ENCODE data around the gene HIVEP1. TPM values are rescaled to one million over a fixed set of nuclear protein-coding genes. Genes with fewer than 3 reads are reported as not detected.
A peak's percentile ranks its signal among the peaks of the same experiment; 100 is the strongest.

Gene HIVEP1
- total RNA-seq, 5 donors from 2014 or later (not counting 1 experiment from before 2014, with no cell fraction given): 20.0 to 73.1 (median 29.5) TPM

- H3K27me3 ChIP-seq (replicated peaks in 1 of 2; ENCODE audit: control insufficient read depth in 2 of 2, extremely low read depth in 1 of 2, insufficient read depth in 2 of 2, low read length in 1 of 2): no peaks in the 10 kb centered on the region
- no peak for ATAC-seq (replicated peaks in 1 of 4)
- ChIA-PET POLR2A (no interaction called here), CTCF (no interaction called here)
- Mint-ChIP-seq H3K4me3 (no peak overlapping the region), H3K27ac (no peak overlapping the region), H3K36me3 (no peaks in the 10 kb centered on the region), H3K27me3 (no peaks in the 10 kb centered on the region), H3K9me3 (peaks cover 0 to 5% (median 0%) of the 10 kb centered on the region in 3 donors), H3K4me1 (peaks cover 3 to 6% (median 6%) of the 10 kb centered on the region in 3 donors)
- H3K4me1 ChIP-seq (ENCODE audit: control insufficient read depth in 1 of 2, extremely low read depth in 1 of 2, insufficient read depth in 2 of 2, low read length in 2 of 2): peaks cover 0 to 2% of the 10 kb centered on the region in 2 experiments
- no peak overlapping the region for H3K27ac ChIP-seq (ENCODE audit: low read length)
- no peaks in the 10 kb centered on the region for H3K36me3 ChIP-seq (ENCODE audit: control insufficient read depth in 2 of 2, extremely low read depth in 1 of 2, insufficient read depth in 1 of 2, low read length in 1 of 2)
- H3K9me3 ChIP-seq: no peaks in the 10 kb centered on the region
- WGBS (ENCODE audit: insufficient coverage): no CpG with 5 or more reads among the region's 3 CpGs
- DNase-seq: no peak
- no peak overlapping the region for H3K4me3 ChIP-seq (ENCODE audit: control insufficient read depth in 1 of 2, extremely low read depth in 1 of 2, low read length in 1 of 2)
Observed at GRCh38 chr6:12178521-12178920, 166.4 kb downstream of the HIVEP1 start.

GRCh38 chr6:12181481-12181880, 169.4 kb downstream of the HIVEP1 start:
- WGBS (ENCODE audit: insufficient coverage): no CpG with 5 or more reads among the region's 4 CpGs
- H3K27me3 ChIP-seq (replicated peaks in 1 of 2; ENCODE audit: control insufficient read depth in 2 of 2, extremely low read depth in 1 of 2, insufficient read depth in 2 of 2, low read length in 1 of 2): no peaks in the 10 kb centered on the region
- no peaks in the 10 kb centered on the region for H3K36me3 ChIP-seq (ENCODE audit: control insufficient read depth in 2 of 2, extremely low read depth in 1 of 2, insufficient read depth in 1 of 2, low read length in 1 of 2)
- no peaks in the 10 kb centered on the region for H3K27me3 Mint-ChIP-seq
- H3K9me3 ChIP-seq: no peaks in the 10 kb centered on the region
- H3K27ac Mint-ChIP-seq: no peak overlapping the region
- H3K4me1 Mint-ChIP-seq: peaks cover 5 to 11% (median 6%) of the 10 kb centered on the region in 3 donors
- DNase-seq: no peak
- POLR2A ChIA-PET: no interaction called here
- H3K9me3 Mint-ChIP-seq: peaks cover 0 to 5% (median 0%) of the 10 kb centered on the region in 3 donors
- H3K36me3 Mint-ChIP-seq: no peaks in the 10 kb centered on the region
- H3K4me1 ChIP-seq (ENCODE audit: control insufficient read depth in 1 of 2, extremely low read depth in 1 of 2, insufficient read depth in 2 of 2, low read length in 2 of 2): peaks cover 0 to 2% of the 10 kb centered on the region in 2 experiments
- H3K27ac ChIP-seq (ENCODE audit: low read length): no peak overlapping the region
- no peak overlapping the region for H3K4me3 Mint-ChIP-seq
- no peak for ATAC-seq (replicated peaks in 1 of 4)
- CTCF ChIA-PET: interaction anchor here in 1 of 2 donors (0.6 kb wide), 1 partner anchor 493 kb away, joined by 3 read pairs; no protein-coding TSS in a partner anchor
- no peak overlapping the region for H3K4me3 ChIP-seq (ENCODE audit: control insufficient read depth in 1 of 2, extremely low read depth in 1 of 2, low read length in 1 of 2)

GRCh38 chr6:12182676-12183075, 170.6 kb downstream of the HIVEP1 start:
- peak in 2 of 4 experiments; percentile 35 to 49 for ATAC-seq (replicated peaks in 1 of 4)
- no peak overlapping the region for H3K27ac Mint-ChIP-seq

GRCh38 chr6:12185081-12185673, 173.1 kb downstream of the HIVEP1 start:
- Mint-ChIP-seq H3K4me1 (peaks cover 5 to 11% (median 6%) of the 10 kb centered on the region in 3 donors), H3K4me3 (no peak overlapping the region), H3K36me3 (no peaks in the 10 kb centered on the region), H3K9me3 (no peaks in the 10 kb centered on the region), H3K27me3 (no peaks in the 10 kb centered on the region), H3K27ac (no peak overlapping the region)
- Histone ChIP-seq H3K27me3 (replicated peaks in 1 of 2; ENCODE audit: control insufficient read depth in 2 of 2, extremely low read depth in 1 of 2, insufficient read depth in 2 of 2, low read length in 1 of 2) (no peaks in the 10 kb centered on the region), H3K36me3 (ENCODE audit: control insufficient read depth in 2 of 2, extremely low read depth in 1 of 2, insufficient read depth in 1 of 2, low read length in 1 of 2) (no peaks in the 10 kb centered on the region), H3K4me3 (ENCODE audit: control insufficient read depth in 1 of 2, extremely low read depth in 1 of 2, low read length in 1 of 2) (no peak overlapping the region), H3K9me3 (no peaks in the 10 kb centered on the region), H3K4me1 (ENCODE audit: control insufficient read depth in 1 of 2, extremely low read depth in 1 of 2, insufficient read depth in 2 of 2, low read length in 2 of 2) (peaks cover 0 to 2% of the 10 kb centered on the region in 2 experiments), H3K27ac (ENCODE audit: low read length) (no peak overlapping the region)
- POLR2A ChIA-PET: interaction anchor here in 1 of 2 donors (0.6 kb wide), 1 partner anchor 15 kb away, joined by 3 read pairs; no protein-coding TSS in a partner anchor
- ATAC-seq (replicated peaks in 1 of 4) (no peak), DNase-seq (no peak)
- CTCF ChIA-PET: no interaction called here
- WGBS (ENCODE audit: insufficient coverage): 89% methylated on average over 4 of the region's 6 CpGs

More at GRCh38 chr6:12182676-12183075, 170.6 kb downstream of the HIVEP1 start:
- Histone ChIP-seq H3K36me3 (ENCODE audit: control insufficient read depth in 2 of 2, extremely low read depth in 1 of 2, insufficient read depth in 1 of 2, low read length in 1 of 2) (no peaks in the 10 kb centered on the region), H3K27me3 (replicated peaks in 1 of 2; ENCODE audit: control insufficient read depth in 2 of 2, extremely low read depth in 1 of 2, insufficient read depth in 2 of 2, low read length in 1 of 2) (no peaks in the 10 kb centered on the region), H3K27ac (ENCODE audit: low read length) (no peak overlapping the region), H3K4me3 (ENCODE audit: control insufficient read depth in 1 of 2, extremely low read depth in 1 of 2, low read length in 1 of 2) (no peak overlapping the region), H3K4me1 (ENCODE audit: control insufficient read depth in 1 of 2, extremely low read depth in 1 of 2, insufficient read depth in 2 of 2, low read length in 2 of 2) (peaks cover 0 to 2% of the 10 kb centered on the region in 2 experiments), H3K9me3 (no peaks in the 10 kb centered on the region)
- Mint-ChIP-seq H3K4me1 (peaks cover 5 to 11% (median 6%) of the 10 kb centered on the region in 3 donors), H3K36me3 (no peaks in the 10 kb centered on the region), H3K27me3 (no peaks in the 10 kb centered on the region), H3K9me3 (no peaks in the 10 kb centered on the region), H3K4me3 (no peak overlapping the region)
- CTCF ChIA-PET: no interaction called here
- no peak for DNase-seq
- 100% methylated on average over 1 of the region's 5 CpGs for WGBS (ENCODE audit: insufficient coverage)
- POLR2A ChIA-PET: no interaction called here

GRCh38 chr6:12186528-12186927, 174.4 kb downstream of the HIVEP1 start:
- Histone ChIP-seq H3K27ac (ENCODE audit: low read length) (no peak overlapping the region), H3K4me1 (ENCODE audit: control insufficient read depth in 1 of 2, extremely low read depth in 1 of 2, insufficient read depth in 2 of 2, low read length in 2 of 2) (peaks cover 0 to 2% of the 10 kb centered on the region in 2 experiments), H3K9me3 (no peaks in the 10 kb centered on the region), H3K4me3 (ENCODE audit: control insufficient read depth in 1 of 2, extremely low read depth in 1 of 2, low read length in 1 of 2) (no peak overlapping the region), H3K27me3 (replicated peaks in 1 of 2; ENCODE audit: control insufficient read depth in 2 of 2, extremely low read depth in 1 of 2, insufficient read depth in 2 of 2, low read length in 1 of 2) (no peaks in the 10 kb centered on the region), H3K36me3 (ENCODE audit: control insufficient read depth in 2 of 2, extremely low read depth in 1 of 2, insufficient read depth in 1 of 2, low read length in 1 of 2) (no peaks in the 10 kb centered on the region)
- no CpG with 5 or more reads among the region's 4 CpGs for WGBS (ENCODE audit: insufficient coverage)
- CTCF ChIA-PET: no interaction called here
- H3K9me3 Mint-ChIP-seq: no peaks in the 10 kb centered on the region
- H3K27ac Mint-ChIP-seq: no peak overlapping the region
- POLR2A ChIA-PET: no interaction called here
- DNase-seq (no peak), ATAC-seq (replicated peaks in 1 of 4) (no peak)
- no peaks in the 10 kb centered on the region for H3K27me3 Mint-ChIP-seq
- H3K4me1 Mint-ChIP-seq: peaks cover 5 to 11% (median 6%) of the 10 kb centered on the region in 3 donors
- H3K4me3 Mint-ChIP-seq: no peak overlapping the region
- H3K36me3 Mint-ChIP-seq: no peaks in the 10 kb centered on the region

- H3K9me3 ChIP-seq: no peaks in the 10 kb centered on the region
- Mint-ChIP-seq H3K36me3 (no peaks in the 10 kb centered on the region), H3K9me3 (no peaks in the 10 kb centered on the region), H3K4me3 (no peak overlapping the region), H3K4me1 (peaks cover 0 to 3% (median 2%) of the 10 kb centered on the region in 3 donors), H3K27ac (no peak overlapping the region), H3K27me3 (no peaks in the 10 kb centered on the region)
- no peak overlapping the region for H3K4me3 ChIP-seq (ENCODE audit: control insufficient read depth in 1 of 2, extremely low read depth in 1 of 2, low read length in 1 of 2)
- CTCF ChIA-PET: no interaction called here
- H3K27me3 ChIP-seq (replicated peaks in 1 of 2; ENCODE audit: control insufficient read depth in 2 of 2, extremely low read depth in 1 of 2, insufficient read depth in 2 of 2, low read length in 1 of 2): no peaks in the 10 kb centered on the region
- POLR2A ChIA-PET: no interaction called here
- H3K27ac ChIP-seq (ENCODE audit: low read length): no peak overlapping the region
- ATAC-seq (replicated peaks in 1 of 4): no peak
- no peak for DNase-seq
- H3K36me3 ChIP-seq (ENCODE audit: control insufficient read depth in 2 of 2, extremely low read depth in 1 of 2, insufficient read depth in 1 of 2, low read length in 1 of 2): no peaks in the 10 kb centered on the region
- no peaks in the 10 kb centered on the region for H3K4me1 ChIP-seq (ENCODE audit: control insufficient read depth in 1 of 2, extremely low read depth in 1 of 2, insufficient read depth in 2 of 2, low read length in 2 of 2)
Observed at GRCh38 chr6:12189150-12189549, 177.0 kb downstream of the HIVEP1 start.

GRCh38 chr6:12189661-12190060, 177.5 kb downstream of the HIVEP1 start:
- H3K9me3 Mint-ChIP-seq: no peaks in the 10 kb centered on the region
- H3K9me3 ChIP-seq: no peaks in the 10 kb centered on the region
- no peak overlapping the region for H3K27ac Mint-ChIP-seq
- no peak overlapping the region for H3K4me3 Mint-ChIP-seq
- H3K36me3 ChIP-seq (ENCODE audit: control insufficient read depth in 2 of 2, extremely low read depth in 1 of 2, insufficient read depth in 1 of 2, low read length in 1 of 2): no peaks in the 10 kb centered on the region
- H3K36me3 Mint-ChIP-seq: no peaks in the 10 kb centered on the region
- ChIA-PET POLR2A (no interaction called here), CTCF (no interaction called here)
- no peak overlapping the region for H3K27ac ChIP-seq (ENCODE audit: low read length)
- no peak overlapping the region for H3K4me3 ChIP-seq (ENCODE audit: control insufficient read depth in 1 of 2, extremely low read depth in 1 of 2, low read length in 1 of 2)
- no peaks in the 10 kb centered on the region for H3K27me3 ChIP-seq (replicated peaks in 1 of 2; ENCODE audit: control insufficient read depth in 2 of 2, extremely low read depth in 1 of 2, insufficient read depth in 2 of 2, low read length in 1 of 2)
- DNase-seq: no peak
- H3K4me1 ChIP-seq (ENCODE audit: control insufficient read depth in 1 of 2, extremely low read depth in 1 of 2, insufficient read depth in 2 of 2, low read length in 2 of 2): no peaks in the 10 kb centered on the region
- no peaks in the 10 kb centered on the region for H3K27me3 Mint-ChIP-seq
- ATAC-seq (replicated peaks in 1 of 4): no peak
- no peaks in the 10 kb centered on the region for H3K4me1 Mint-ChIP-seq
